Measurements from ENCODE around the gene KREMEN2. TPM values are rescaled to one million over a fixed set of nuclear protein-coding genes. Genes with fewer than 3 reads are reported as not detected.

Gene KREMEN2
- polyA plus RNA-seq, 3 donors, result 0.09 TPM; not detected in 2

GRCh38 chr16:2988590-2989099, 24.6 kb downstream of the KREMEN2 start:
- Histone ChIP-seq H2AFZ (ENCODE audit: insufficient read depth, low read depth, low read length, poor library complexity, severe bottlenecking) (no peak overlapping the region), H3K4me1 (ENCODE audit: control insufficient read depth in 1 of 2, insufficient read depth in 2 of 2, low read length in 2 of 2) (peaks cover 4 to 6% of the 10 kb centered on the region in 2 donors), H3K4me2 (replicated peaks; ENCODE audit: extremely low read depth, low read length, poor library complexity, severe bottlenecking) (no peak overlapping the region), H3K36me3 (replicated peaks in 1 of 2; ENCODE audit: control insufficient read depth in 1 of 2, insufficient read depth in 2 of 2, low read length in 2 of 2) (no peaks in the 10 kb centered on the region), H3K4me3 (replicated peaks in 1 of 3; ENCODE audit: low read depth in 2 of 3, low read length in 3 of 3) (no peak overlapping the region), H3K9me3 (replicated peaks in 1 of 2; ENCODE audit: control insufficient read depth in 1 of 2, insufficient read depth in 1 of 2, low read length in 2 of 2) (no peaks in the 10 kb centered on the region), H4K20me1 (ENCODE audit: insufficient read depth, low read length) (no peaks in the 10 kb centered on the region), H3K9ac (ENCODE audit: insufficient read depth, low read length, poor library complexity, severe bottlenecking) (no peak overlapping the region), H3K79me2 (ENCODE audit: insufficient read depth, low read length) (no peaks in the 10 kb centered on the region), H3K27me3 (ENCODE audit: control insufficient read depth in 2 of 2, insufficient read depth in 2 of 2, low read length in 2 of 2) (no peaks in the 10 kb centered on the region), H3K27ac (ENCODE audit: low read depth in 1 of 2, low read length in 2 of 2) (no peak overlapping the region)
- peaks cover 5% of the 10 kb centered on the region for H3K4me1 Mint-ChIP-seq
- no peaks in the 10 kb centered on the region for H3K36me3 Mint-ChIP-seq
- DNase-seq, result no peak
- H3K4me3 Mint-ChIP-seq, result no peak overlapping the region
- H3K9me3 Mint-ChIP-seq, result no peaks in the 10 kb centered on the region
- H3K27me3 Mint-ChIP-seq (ENCODE audit: low read depth in 3 of 3), result peaks cover 10 to 26% (median 12%) of the 10 kb centered on the region in 3 donors
- H3K27ac Mint-ChIP-seq, result peak overlapping the region in 1 of 7 donors; percentile 68
- no peak for TF ChIP-seq CTCF (IDR thresholded peaks at IDR 0.05)
- intact Hi-C loops (cut with micrococcal nuclease), result no loop called here
- 100% methylated on average over 3 of the region's 8 CpGs for WGBS (ENCODE audit: insufficient coverage)

GRCh38 chr16:2990891-2991290, 26.8 kb downstream of the KREMEN2 start:
- Histone ChIP-seq H3K4me2 (replicated peaks; ENCODE audit: extremely low read depth, low read length, poor library complexity, severe bottlenecking) (no peak overlapping the region), H2AFZ (ENCODE audit: insufficient read depth, low read depth, low read length, poor library complexity, severe bottlenecking) (no peak overlapping the region), H3K27me3 (ENCODE audit: control insufficient read depth in 2 of 2, insufficient read depth in 2 of 2, low read length in 2 of 2) (no peaks in the 10 kb centered on the region), H3K27ac (ENCODE audit: low read depth in 1 of 2, low read length in 2 of 2) (no peak overlapping the region), H4K20me1 (ENCODE audit: insufficient read depth, low read length) (no peaks in the 10 kb centered on the region), H3K9me3 (replicated peaks in 1 of 2; ENCODE audit: control insufficient read depth in 1 of 2, insufficient read depth in 1 of 2, low read length in 2 of 2) (no peaks in the 10 kb centered on the region), H3K4me1 (ENCODE audit: control insufficient read depth in 1 of 2, insufficient read depth in 2 of 2, low read length in 2 of 2) (no peaks in the 10 kb centered on the region), H3K4me3 (replicated peaks in 1 of 3; ENCODE audit: low read depth in 2 of 3, low read length in 3 of 3) (no peak overlapping the region), H3K36me3 (replicated peaks in 1 of 2; ENCODE audit: control insufficient read depth in 1 of 2, insufficient read depth in 2 of 2, low read length in 2 of 2) (no peaks in the 10 kb centered on the region), H3K79me2 (ENCODE audit: insufficient read depth, low read length) (no peaks in the 10 kb centered on the region), H3K9ac (ENCODE audit: insufficient read depth, low read length, poor library complexity, severe bottlenecking) (no peak overlapping the region)
- Mint-ChIP-seq H3K9me3 (no peaks in the 10 kb centered on the region), H3K36me3 (no peaks in the 10 kb centered on the region), H3K4me3 (no peak overlapping the region), H3K27me3 (ENCODE audit: low read depth in 3 of 3) (peaks cover 7 to 20% (median 9%) of the 10 kb centered on the region in 3 donors), H3K4me1 (no peaks in the 10 kb centered on the region), H3K27ac (no peak overlapping the region)
- no peak for TF ChIP-seq CTCF (IDR thresholded peaks at IDR 0.05)
- DNase-seq, result no peak
- WGBS (ENCODE audit: insufficient coverage), result 94% methylated on average over 4 of the region's 10 CpGs
- intact Hi-C loops (cut with micrococcal nuclease), result no loop called here
